ENCODE results near the gene MRPS25. TPM values are rescaled to one million over a fixed set of nuclear protein-coding genes. Genes with fewer than 3 reads are reported as not detected.

The MRPS25 gene
- polyA plus RNA-seq, 1 donor (not counting 4 experiments of a cell fraction or from before 2014, with no cell fraction given) = 54.5 TPM

GRCh38 chr3:15066467-15066866, 1.4 kb upstream of the MRPS25 start:
- peaks cover 23% of the 10 kb centered on the region for H3K79me2 ChIP-seq (ENCODE audit: control insufficient read depth, insufficient read depth, low read length)
- H3K27me3 ChIP-seq (ENCODE audit: control insufficient read depth, extremely low read depth, insufficient read depth, low read length) = no peaks in the 10 kb centered on the region
- peaks cover 16% of the 10 kb centered on the region for H3K4me1 ChIP-seq (ENCODE audit: control insufficient read depth, extremely low read depth, insufficient read depth, low read length)
- no peaks in the 10 kb centered on the region for H4K20me1 ChIP-seq (ENCODE audit: control insufficient read depth, extremely low read depth, insufficient read depth, low read length)
- no peak for TF ChIP-seq EZH2 (IDR thresholded peaks at IDR 0.05; ENCODE audit: low read length)
- no peak for TF ChIP-seq CTCF (optimal IDR thresholded peaks at IDR 0.05 in 1 of 3, IDR thresholded peaks at IDR 0.05 in 1 of 3, conservative IDR thresholded peaks at IDR 0.05 in 1 of 3; ENCODE audit: extremely low read depth in 1 of 3, insufficient read depth in 2 of 3, low read length in 3 of 3)
- no peak for FAIRE-seq
- no peak overlapping the region for H3K9ac ChIP-seq (ENCODE audit: control insufficient read depth, extremely low read depth, insufficient read depth, low read length)
- dilution Hi-C loops (cut with MboI; ENCODE audit: extremely low pct_ligation_motif_present, low sequenced_read_pairs) = no loop called here
- no peaks in the 10 kb centered on the region for H3K9me3 ChIP-seq (ENCODE audit: control insufficient read depth, low read depth, low read length)
- peaks cover 0 to 4% of the 10 kb centered on the region in 2 experiments for H3K36me3 ChIP-seq (ENCODE audit: control insufficient read depth in 2 of 2, extremely low read depth in 1 of 2, insufficient read depth in 2 of 2, low read length in 2 of 2)
- H2AFZ ChIP-seq (ENCODE audit: control insufficient read depth, low read length) = no peak overlapping the region
- DNase-seq (ENCODE audit: low read depth, low spot score) = no peak
- H3K4me3 ChIP-seq (ENCODE audit: control insufficient read depth in 2 of 3, extremely low read depth in 1 of 3, insufficient read depth in 2 of 3, low read depth in 1 of 3, low read length in 3 of 3) = no peak overlapping the region
- no peaks in the 10 kb centered on the region for H3K9me1 ChIP-seq (ENCODE audit: control insufficient read depth, extremely low read depth, insufficient read depth, low read length)
- no peak overlapping the region for H3K27ac ChIP-seq (ENCODE audit: control insufficient read depth, insufficient read depth, low read length)
- H3K4me2 ChIP-seq (ENCODE audit: control insufficient read depth, extremely low read depth, insufficient read depth, low read depth, low read length) = no peak overlapping the region

- Histone ChIP-seq H3K36me3 (ENCODE audit: control insufficient read depth in 2 of 2, extremely low read depth in 1 of 2, insufficient read depth in 2 of 2, low read length in 2 of 2) (peaks cover 0 to 2% of the 10 kb centered on the region in 2 experiments), H3K4me2 (ENCODE audit: control insufficient read depth, extremely low read depth, insufficient read depth, low read depth, low read length) (peak overlapping the region; percentile 92), H3K4me1 (ENCODE audit: control insufficient read depth, extremely low read depth, insufficient read depth, low read length) (peaks cover 16% of the 10 kb centered on the region), H3K79me2 (ENCODE audit: control insufficient read depth, insufficient read depth, low read length) (peaks cover 26% of the 10 kb centered on the region), H3K4me3 (ENCODE audit: control insufficient read depth in 2 of 3, extremely low read depth in 1 of 3, insufficient read depth in 2 of 3, low read depth in 1 of 3, low read length in 3 of 3) (peak overlapping the region; percentile 95 to 99 (median 97)), H3K27ac (ENCODE audit: control insufficient read depth, insufficient read depth, low read length) (peak overlapping the region; percentile 43), H3K27me3 (ENCODE audit: control insufficient read depth, extremely low read depth, insufficient read depth, low read length) (no peaks in the 10 kb centered on the region), H3K9me1 (ENCODE audit: control insufficient read depth, extremely low read depth, insufficient read depth, low read length) (no peaks in the 10 kb centered on the region), H4K20me1 (ENCODE audit: control insufficient read depth, extremely low read depth, insufficient read depth, low read length) (no peaks in the 10 kb centered on the region), H3K9ac (ENCODE audit: control insufficient read depth, extremely low read depth, insufficient read depth, low read length) (peak overlapping the region; percentile 96), H3K9me3 (ENCODE audit: control insufficient read depth, low read depth, low read length) (no peaks in the 10 kb centered on the region), H2AFZ (ENCODE audit: control insufficient read depth, low read length) (peak overlapping the region; percentile 92)
- dilution Hi-C loops (cut with MboI; ENCODE audit: extremely low pct_ligation_motif_present, low sequenced_read_pairs) = no loop called here
- FAIRE-seq = no peak
- DNase-seq (ENCODE audit: low read depth, low spot score) = no peak
- TF ChIP-seq EZH2 (IDR thresholded peaks at IDR 0.05; ENCODE audit: low read length) = no peak
- no peak for TF ChIP-seq CTCF (optimal IDR thresholded peaks at IDR 0.05 in 1 of 3, IDR thresholded peaks at IDR 0.05 in 1 of 3, conservative IDR thresholded peaks at IDR 0.05 in 1 of 3; ENCODE audit: extremely low read depth in 1 of 3, insufficient read depth in 2 of 3, low read length in 3 of 3)
Measured at GRCh38 chr3:15065550-15066007, 464 bp upstream of the MRPS25 start.

Measured in keratinocyte (primary cell).